Calu3 (cell line): ENCODE results near the gene SPATA24. TPM values are rescaled to one million over a fixed set of nuclear protein-coding genes. Genes with fewer than 3 reads are reported as not detected.

Experiments used
- BruUV-seq: library from RNA; stranded (reverse); fragments of 400-500 nt; replicated peaks from 2 replicates; lab custom pipeline; 2021; lab: Mats Ljungman, UMichigan
- CTCF ChIA-PET: fragments of 300-600 bp; sonication (Branson Sonifier 250); formaldehyde crosslinking; loops from one replicate; lab custom pipeline; 2022; ENCODE audit warnings: antibody characterized with exemption; lab: Charles Lee
- DNase-seq: peaks from one replicate; pipeline ENCODE4 v3.0.0; 2022
- H3K27ac Mint-ChIP-seq: one replicate; pipeline ENCODE4 v1.8.0; 2022; ENCODE audit warnings: mixed read lengths; ENCODE audit not compliant: unreplicated experiment
- H3K27me3 Mint-ChIP-seq: one replicate; pipeline ENCODE4 v1.8.0; 2022; ENCODE audit warnings: mixed read lengths; ENCODE audit not compliant: unreplicated experiment
- H3K36me3 Mint-ChIP-seq: one replicate; pipeline ENCODE4 v1.8.0; 2022; ENCODE audit warnings: mild to moderate bottlenecking, moderate library complexity, mixed read lengths; ENCODE audit not compliant: insufficient read depth, unreplicated experiment
- H3K4me1 Mint-ChIP-seq: one replicate; pipeline ENCODE4 v1.8.0; 2022; ENCODE audit warnings: mild to moderate bottlenecking, low read depth, mixed read lengths; ENCODE audit not compliant: unreplicated experiment
- H3K4me3 Mint-ChIP-seq: one replicate; pipeline ENCODE4 v1.8.0; 2022; ENCODE audit warnings: mild to moderate bottlenecking, low read depth, moderate library complexity, mixed read lengths; ENCODE audit not compliant: unreplicated experiment
- H3K9me3 Mint-ChIP-seq: one replicate; pipeline ENCODE4 v1.8.0; 2022; ENCODE audit warnings: low read depth, mixed read lengths; ENCODE audit not compliant: unreplicated experiment
- CTCF ChIP-seq: fragments of 200-600 bp; IDR thresholded peaks from one replicate; pipeline ENCODE4 v1.8.0; 2022; ENCODE audit warnings: antibody characterized with exemption; ENCODE audit not compliant: unreplicated experiment
- intact Hi-C: fragments of 100-400 bp; cut with micrococcal nuclease; formaldehyde crosslinking; loops from one replicate; pipeline ENCODE4 v1.10.0; 2022; ENCODE audit not compliant: unreplicated experiment
- total RNA-seq: library from RNA; stranded (reverse); gene quantifications from 2 replicates; pipeline ENCODE4 v1.2.3, GENCODE V29; 2022

Gene SPATA24
- total RNA-seq, 1 experiment from 2014 or later = 6.8 TPM

- BruUV-seq = no TSS peak
- no peaks in the 10 kb centered on the region for H3K9me3 Mint-ChIP-seq
- H3K4me1 Mint-ChIP-seq = peaks cover 17% of the 10 kb centered on the region
These were observed 4.3 kb upstream of the SPATA24 start for GRCh38 chr5:139408191-139408590.

GRCh38 chr5:139407517-139407916 is 3.6 kb upstream of the SPATA24 start:
- H3K27ac Mint-ChIP-seq = no peak overlapping the region

More at GRCh38 chr5:139408191-139408590, 4.3 kb upstream of the SPATA24 start:
- CTCF ChIA-PET = no interaction called here
- Mint-ChIP-seq H3K27me3 (peaks cover 17% of the 10 kb centered on the region), H3K4me3 (no peak overlapping the region), H3K27ac (no peak overlapping the region), H3K36me3 (peaks cover 12% of the 10 kb centered on the region)
- no peak for TF ChIP-seq CTCF
- intact Hi-C loops = no loop called here
- no peak for DNase-seq

GRCh38 chr5:139406963-139407362 is 3.1 kb upstream of the SPATA24 start:
- TF ChIP-seq CTCF = no peak
- Mint-ChIP-seq H3K9me3 (no peaks in the 10 kb centered on the region), H3K27me3 (peaks cover 4% of the 10 kb centered on the region), H3K36me3 (peaks cover 19% of the 10 kb centered on the region), H3K4me1 (peaks cover 26% of the 10 kb centered on the region), H3K4me3 (no peak overlapping the region), H3K27ac (no peak overlapping the region)
- CTCF ChIA-PET = no interaction called here
- intact Hi-C loops = no loop called here
- BruUV-seq = no TSS peak
- DNase-seq = no peak

More at GRCh38 chr5:139407517-139407916, 3.6 kb upstream of the SPATA24 start:
- CTCF ChIA-PET = no interaction called here
- Mint-ChIP-seq H3K9me3 (no peaks in the 10 kb centered on the region), H3K36me3 (peaks cover 19% of the 10 kb centered on the region), H3K27me3 (peaks cover 10% of the 10 kb centered on the region), H3K4me3 (no peak overlapping the region), H3K4me1 (peaks cover 24% of the 10 kb centered on the region)
- no peak for TF ChIP-seq CTCF
- intact Hi-C loops = no loop called here
- DNase-seq = no peak
- BruUV-seq = no TSS peak

GRCh38 chr5:139404484-139404840 is 573 bp upstream of the SPATA24 start:
- intact Hi-C loops = no loop called here
- H3K27ac Mint-ChIP-seq = peak overlapping the region; percentile 100
- no peaks in the 10 kb centered on the region for H3K9me3 Mint-ChIP-seq
- DNase-seq = no peak
- no peak for TF ChIP-seq CTCF
- no TSS peak for BruUV-seq
- CTCF ChIA-PET = no interaction called here
- peaks cover 22% of the 10 kb centered on the region for H3K36me3 Mint-ChIP-seq
- no peaks in the 10 kb centered on the region for H3K27me3 Mint-ChIP-seq
- peaks cover 26% of the 10 kb centered on the region for H3K4me1 Mint-ChIP-seq
- peak overlapping the region; percentile 98 for H3K4me3 Mint-ChIP-seq
